GM21717 (cell line): ENCODE measurements around the gene ABCC3.
A peak's percentile ranks its signal among the peaks of the same experiment; 100 is the strongest.
"Not testable (repeated sequence)": the region's sequence is repeated elsewhere in the genome, so short reads cannot be mapped to it uniquely, and the experiment has no call there.

Experiments used
- ATAC-seq: cut with Tn5 transposase; IDR thresholded peaks from one replicate; pipeline ENCODE4 v1.9.1; 2021; ENCODE audit warnings: mild to moderate bottlenecking, moderate library complexity; ENCODE audit not compliant: unreplicated experiment

Gene ABCC3

GRCh38 chr17:50697663-50698272 is 63.1 kb downstream of the ABCC3 start:
- no peak for ATAC-seq

DNA sequence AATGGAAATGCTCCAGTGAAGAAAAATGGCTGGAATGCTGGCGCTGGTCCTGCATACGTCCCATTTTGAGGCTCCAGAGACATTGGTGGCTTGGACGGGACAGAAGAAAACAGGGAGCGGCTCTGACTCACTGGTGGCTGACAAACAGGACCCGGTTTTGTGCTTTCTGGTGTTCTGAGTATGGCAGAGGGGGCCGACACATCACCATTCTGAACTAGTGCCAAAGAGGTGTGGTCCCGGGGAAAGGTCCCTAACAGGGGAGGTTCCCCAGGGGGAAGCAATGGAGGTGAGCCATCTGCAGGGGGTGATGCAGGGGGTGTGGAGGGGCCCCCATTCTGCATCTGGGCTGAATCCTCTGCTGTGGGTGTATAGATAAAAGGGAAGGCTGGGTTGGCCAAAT is 64.7 kb downstream of the ABCC3 start:
- ATAC-seq: no peak

- no peak for ATAC-seq
These were observed 68.5 kb downstream of the ABCC3 start for GRCh38 chr17:50703162-50703561.

GRCh38 chr17:50707289-50708049 is 72.8 kb downstream of the ABCC3 start, which contains the start of gene ANKRD40:
Gene ANKRD40 (minus strand): TSS chr17:50707914. CDS start chr17:50707654, 260 bp downstream.
- ATAC-seq: peak; percentile 76

DNA sequence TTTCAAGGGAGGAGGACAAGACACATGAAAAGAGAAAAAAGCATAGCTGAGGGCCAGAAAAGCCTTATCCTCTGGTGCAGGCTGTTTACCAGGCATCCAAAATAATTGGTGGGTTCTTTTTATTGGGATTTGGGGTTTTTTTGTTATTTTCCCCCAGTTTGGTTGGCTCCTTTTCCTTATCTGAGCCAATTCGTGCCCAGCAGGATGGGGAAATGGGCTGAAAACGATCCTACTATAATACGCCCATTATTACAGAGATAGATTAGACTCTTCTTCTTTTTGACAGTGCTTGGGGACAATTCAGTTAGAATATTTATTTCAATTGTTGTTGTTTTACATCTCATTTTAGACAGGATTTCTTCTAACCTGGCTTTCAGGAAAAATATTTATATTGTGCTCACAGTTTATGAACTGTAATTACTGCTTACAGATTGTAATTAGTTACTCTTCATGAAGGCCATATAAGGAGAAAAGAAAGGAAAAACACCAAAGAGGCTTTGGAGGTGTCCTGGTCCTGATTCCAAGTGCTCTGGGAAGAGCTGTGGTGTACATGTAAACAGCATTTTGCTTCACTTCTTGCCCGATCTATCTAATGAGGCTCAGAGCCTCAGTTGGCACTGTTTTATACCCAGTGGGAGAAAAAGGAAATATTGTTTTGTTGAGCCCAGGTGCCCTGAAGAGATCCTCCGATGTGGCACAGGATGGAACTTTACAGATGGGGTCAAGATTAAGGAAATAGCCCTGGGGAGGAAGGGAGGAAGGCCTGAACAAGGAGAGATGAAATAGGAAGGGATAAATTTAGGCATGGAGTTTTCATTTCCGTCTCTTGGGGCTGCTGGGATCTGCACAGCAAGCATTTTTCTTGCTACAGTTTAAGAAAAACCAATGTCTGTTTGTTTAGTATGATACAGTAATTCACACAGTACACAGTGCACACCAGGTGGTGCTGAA is 73.6 kb downstream of the ABCC3 start:
- ATAC-seq: no peak

DNA sequence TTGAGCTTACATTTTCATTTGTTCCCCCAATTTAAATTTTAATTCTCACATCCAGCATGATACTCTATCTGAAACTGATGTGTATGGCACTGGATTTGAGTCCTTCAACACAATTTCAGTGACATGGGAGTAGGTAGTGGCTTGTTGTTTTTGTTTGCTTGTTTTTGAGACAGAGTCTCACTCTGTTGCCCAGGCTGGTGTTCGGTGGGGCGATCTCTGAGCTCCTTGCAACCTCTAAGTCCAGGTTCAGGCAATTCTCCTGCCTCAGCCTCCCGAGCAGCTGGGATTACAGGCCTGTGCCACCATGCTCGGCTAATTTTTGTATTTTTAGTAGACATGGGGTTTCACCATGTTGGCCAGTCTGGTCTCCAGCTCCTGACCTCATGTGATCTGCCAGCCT is 74.4 kb downstream of the ABCC3 start:
- ATAC-seq: not testable (repeated sequence)

DNA sequence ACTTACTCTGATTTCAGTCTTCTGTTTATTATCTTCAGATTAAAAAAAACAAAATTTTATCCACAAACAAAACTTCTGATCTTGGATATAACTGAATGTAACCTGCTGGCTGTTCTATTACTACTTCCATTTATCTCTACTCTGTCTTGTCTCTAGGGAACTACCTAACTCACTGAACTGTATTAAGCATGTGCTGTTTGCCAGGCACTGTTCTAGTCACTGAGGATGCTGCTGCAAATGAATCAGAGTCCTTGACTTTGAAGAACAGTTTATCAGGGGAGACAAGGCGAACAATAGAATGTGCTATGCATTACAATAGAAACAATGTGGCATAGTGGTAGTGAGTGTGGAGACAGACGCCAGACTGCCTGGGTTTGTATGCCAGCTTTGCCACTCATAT is 75.3 kb downstream of the ABCC3 start:
- no peak for ATAC-seq

DNA sequence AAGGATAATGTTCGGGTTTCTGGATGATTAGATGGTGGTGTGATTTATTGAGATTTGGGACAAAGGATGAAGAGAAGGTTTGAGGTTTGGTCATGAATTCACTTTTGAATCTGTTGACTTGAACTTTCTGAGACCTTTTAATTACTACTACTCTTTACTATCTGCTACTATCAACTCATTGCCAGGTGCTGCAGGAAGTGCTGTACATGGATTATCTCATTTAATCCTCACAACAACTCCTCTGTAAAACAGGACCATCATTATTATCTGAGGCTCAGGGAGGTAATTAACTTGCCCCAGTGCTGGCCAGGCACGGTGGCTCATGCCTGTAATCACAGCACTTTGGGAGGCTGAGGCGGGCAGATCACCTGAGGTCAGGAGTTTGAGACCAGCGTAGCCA is 76.0 kb downstream of the ABCC3 start:
- no peak for ATAC-seq

DNA sequence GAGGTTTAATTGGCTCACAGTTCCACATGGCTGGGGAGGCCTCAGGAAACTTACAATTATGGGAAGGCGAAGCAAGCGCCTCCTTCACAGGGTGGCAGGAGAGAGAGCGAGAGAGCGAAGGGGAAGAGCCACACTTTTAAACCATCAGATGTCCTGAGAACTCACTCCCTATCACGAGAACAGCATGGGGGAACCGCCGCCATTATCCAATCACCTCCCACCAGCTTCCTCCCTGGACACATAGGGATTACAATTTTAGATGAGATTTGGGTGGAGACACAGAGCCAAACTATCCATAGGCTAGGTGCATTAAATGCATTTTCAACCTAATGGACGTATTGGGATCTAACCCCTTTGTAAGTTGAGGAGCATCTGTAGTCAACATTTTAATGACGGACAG is 78.0 kb downstream of the ABCC3 start:
- no peak for ATAC-seq

DNA sequence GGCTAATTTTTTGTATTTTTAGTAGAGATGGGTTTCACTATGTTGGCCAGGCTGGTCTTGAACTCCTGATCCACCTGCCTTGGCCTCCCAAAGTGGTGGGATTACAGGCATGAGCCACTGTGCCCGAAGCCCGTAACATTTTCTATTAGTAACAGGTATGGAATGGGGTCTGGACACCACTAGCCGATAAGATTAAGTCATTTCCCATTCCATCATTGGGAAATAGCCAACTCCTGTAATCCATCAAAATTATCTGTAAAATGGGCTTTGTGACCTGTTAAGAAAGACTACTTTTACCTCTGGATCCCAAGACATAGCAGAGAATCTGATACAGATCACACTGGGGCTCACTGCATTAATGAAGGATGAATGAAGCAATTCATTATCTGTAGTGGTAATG is 80.8 kb downstream of the ABCC3 start:
- no peak for ATAC-seq

- peak; percentile 85 for ATAC-seq
These were observed 84.7 kb downstream of the ABCC3 start, which contains the start of gene LUC7L3 for GRCh38 chr17:50719144-50719923. Gene LUC7L3 (plus strand): TSS chr17:50719603. CDS start chr17:50719733, 130 bp downstream.

DNA sequence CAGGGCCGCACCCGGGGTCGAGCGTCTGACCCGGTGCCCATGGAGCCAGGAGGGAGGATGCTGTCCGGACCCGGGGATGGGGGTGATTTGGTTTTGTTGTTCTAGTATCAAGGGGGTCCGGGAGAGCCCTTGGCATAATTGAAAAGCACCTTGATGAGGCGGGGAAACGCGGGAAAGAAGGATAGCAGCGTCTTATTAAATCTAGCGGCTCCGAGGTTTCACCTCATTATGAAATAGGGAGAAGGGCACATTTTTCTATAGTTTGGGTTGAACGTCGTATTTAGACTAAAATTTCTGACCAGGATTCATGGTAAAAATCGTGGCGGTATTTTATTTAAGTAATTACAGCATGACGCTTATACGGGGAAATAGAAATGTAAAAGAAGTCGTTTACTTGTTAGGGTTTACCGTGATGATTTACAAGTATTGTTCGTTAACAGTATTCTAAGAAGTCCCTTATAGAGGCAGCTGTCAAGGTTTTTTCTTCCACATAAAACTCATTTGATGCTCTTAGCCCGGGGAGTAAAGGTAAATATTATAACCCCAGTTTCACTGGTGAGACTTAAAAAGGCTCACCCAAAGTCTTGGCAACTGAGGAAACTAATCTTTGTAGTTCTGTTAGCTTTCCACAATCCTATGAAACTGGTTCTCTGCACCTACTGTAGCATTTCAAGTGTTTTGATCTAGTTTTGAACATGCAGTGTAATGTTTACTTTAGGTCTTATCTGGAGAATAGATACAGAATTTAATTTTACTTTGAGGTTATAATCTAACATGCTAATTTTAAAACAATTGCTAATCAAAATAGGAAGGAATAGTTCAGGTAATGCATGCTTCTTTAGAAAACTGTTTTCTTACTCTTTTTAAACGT is 85.5 kb downstream of the ABCC3 start:
- ATAC-seq: no peak

DNA sequence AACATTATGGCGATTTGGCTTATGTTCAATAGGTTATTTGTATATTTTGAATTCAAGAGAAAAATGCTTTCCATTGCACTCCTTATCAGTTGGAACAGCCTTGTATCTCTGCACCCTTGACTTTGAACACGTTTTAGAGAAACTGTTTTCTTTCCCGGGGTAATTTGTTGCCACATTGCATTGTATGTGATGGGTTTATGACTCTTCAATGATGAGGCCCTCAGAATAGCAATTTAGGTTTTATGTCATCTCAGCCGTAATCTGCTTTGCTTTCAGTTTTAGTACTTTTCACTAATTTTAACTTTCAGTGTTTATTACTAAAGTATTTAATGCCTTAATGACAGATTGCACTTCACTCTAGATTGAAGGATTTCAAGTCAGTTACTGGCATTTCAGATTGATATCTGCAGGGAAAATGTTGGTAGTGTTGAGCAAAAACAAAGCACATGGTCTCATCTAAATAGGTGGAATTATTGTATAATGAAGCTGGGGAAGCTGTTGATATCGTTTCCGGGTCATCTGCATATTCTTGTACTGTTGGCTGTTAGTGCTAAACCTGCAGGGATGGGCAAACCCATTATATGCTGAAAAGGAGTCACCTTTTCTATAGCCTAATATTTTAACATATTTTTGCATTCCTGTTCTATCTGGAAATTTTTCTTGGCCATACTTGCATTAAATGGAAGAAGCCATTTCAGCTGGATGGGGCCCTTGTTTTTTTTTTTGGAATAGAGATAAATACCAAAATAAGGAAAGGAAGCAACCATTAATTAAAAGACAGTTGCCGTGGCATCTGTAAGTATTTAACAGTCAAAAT is 86.7 kb downstream of the ABCC3 start:
- ATAC-seq: no peak

DNA sequence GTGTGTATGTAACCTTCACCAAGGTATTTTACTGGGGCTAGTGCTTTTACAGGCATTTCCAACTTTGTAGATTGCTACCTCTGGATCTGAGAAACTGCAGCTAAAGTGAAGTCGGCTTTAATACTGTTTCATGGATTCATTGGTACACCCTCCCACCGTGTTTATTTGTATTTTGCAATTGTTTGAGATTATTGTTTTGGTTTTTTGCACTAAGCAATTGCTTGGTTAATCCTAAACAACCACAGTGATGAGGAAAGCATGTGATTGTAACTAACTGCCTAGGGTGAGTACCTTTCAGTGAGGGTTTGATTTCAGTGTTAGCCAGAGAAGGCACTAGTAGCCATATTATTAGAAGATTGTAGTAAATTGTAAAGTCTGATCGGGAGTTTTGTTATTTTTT is 88.1 kb downstream of the ABCC3 start:
- ATAC-seq: no peak

DNA sequence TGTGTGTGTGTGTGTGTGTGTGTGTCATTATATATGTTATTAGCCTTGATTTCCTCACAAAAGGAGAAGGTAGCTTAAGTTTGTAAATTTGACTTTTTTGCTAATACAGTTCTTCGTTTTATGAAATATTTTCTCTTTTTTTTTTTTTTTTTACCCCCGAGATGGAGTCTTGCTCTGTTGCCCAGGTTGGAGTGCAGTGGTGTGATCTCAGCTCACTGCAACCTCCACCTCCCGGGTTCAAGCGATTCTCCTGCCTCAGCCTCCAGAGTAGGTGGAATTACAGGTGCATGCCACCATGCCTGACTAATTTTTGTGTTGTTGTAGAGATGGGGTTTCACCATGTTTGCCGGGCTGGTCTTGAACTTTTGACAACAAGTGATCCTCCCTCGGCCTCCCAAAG is 89.9 kb downstream of the ABCC3 start:
- ATAC-seq: not testable (repeated sequence)

GRCh38 chr17:50725769-50726655 is 91.3 kb downstream of the ABCC3 start:
- no peak for ATAC-seq

GRCh38 chr17:50728112-50728429 is 93.4 kb downstream of the ABCC3 start:
- no peak for ATAC-seq
